GM19328 (cell line): ENCODE data around the gene PRC1.
A peak's percentile ranks its signal among the peaks of the same experiment; 100 is the strongest.
"Not testable (repeated sequence)": the region's sequence is repeated elsewhere in the genome, so short reads cannot be mapped to it uniquely, and the experiment has no call there.

ENCODE experiments used
- ATAC-seq: cut with Tn5 transposase; IDR thresholded peaks from one replicate; pipeline ENCODE4 v1.9.1; 2021; ENCODE audit warnings: mild to moderate bottlenecking, moderate library complexity; ENCODE audit not compliant: unreplicated experiment

The PRC1 gene

GRCh38 chr15:90994417-90995311 is at the start of gene PRC1:
Gene PRC1, minus strand, starts transcription at chr15:90994535. Its CDS starts 118 bp downstream, at chr15:90994417.
- peak; percentile 95 for ATAC-seq

- ATAC-seq = no peak
Observed at GRCh38 chr15:91043202-91043874, 49.0 kb upstream of the PRC1 start.

GRCh38 chr15:91040856-91041255 is 46.5 kb upstream of the PRC1 start:
- no peak for ATAC-seq

GRCh38 chr15:91039996-91040395 is 45.7 kb upstream of the PRC1 start:
- ATAC-seq = no peak

GRCh38 chr15:91032919-91033803 is 38.8 kb upstream of the PRC1 start:
- ATAC-seq = no peak

- ATAC-seq = no peak
Observed at GRCh38 chr15:91031796-91032195, 37.5 kb upstream of the PRC1 start.

- no peak for ATAC-seq
Observed at GRCh38 chr15:91027677-91028076, 33.3 kb upstream of the PRC1 start.

GRCh38 chr15:91023720-91024119 is 29.4 kb upstream of the PRC1 start:
- no peak for ATAC-seq

GRCh38 chr15:91022832-91023129 is 28.4 kb upstream of the PRC1 start:
- ATAC-seq = no peak

- peak; percentile 66 for ATAC-seq
Observed at GRCh38 chr15:91022075-91022831, 27.9 kb upstream of the PRC1 start, which contains the start of gene VPS33B. Gene VPS33B, minus strand, starts transcription at chr15:91022594. Its CDS starts 345 bp downstream, at chr15:91022249.

- ATAC-seq = no peak
Observed at GRCh38 chr15:91021516-91022074, 27.3 kb upstream of the PRC1 start.

- ATAC-seq = no peak
Observed at GRCh38 chr15:91018158-91018557, 23.8 kb upstream of the PRC1 start.

- ATAC-seq = no peak
Observed at GRCh38 chr15:91017716-91018115, 23.4 kb upstream of the PRC1 start.

- ATAC-seq = not testable (repeated sequence)
Observed at GRCh38 chr15:91013701-91014100, 19.4 kb upstream of the PRC1 start.

GRCh38 chr15:91007266-91007665 is 12.9 kb upstream of the PRC1 start:
- ATAC-seq = no peak

GRCh38 chr15:91001209-91001608 is 6.9 kb upstream of the PRC1 start:
- ATAC-seq = no peak

GRCh38 chr15:90998737-90999136 is 4.4 kb upstream of the PRC1 start:
- ATAC-seq = no peak

GRCh38 chr15:90994059-90994416 is 297 bp downstream of the PRC1 start:
- ATAC-seq = peak; percentile 17

- ATAC-seq = no peak
Observed at GRCh38 chr15:90991587-90992285, 2.6 kb downstream of the PRC1 start.

- ATAC-seq = no peak
Observed at GRCh38 chr15:90990446-90990845, 3.9 kb downstream of the PRC1 start.
